WTC11 (cell line): ENCODE results near the gene CACNA1C. TPM values are rescaled to one million over a fixed set of nuclear protein-coding genes. Genes with fewer than 3 reads are reported as not detected.

ENCODE experiments used
- ATAC-seq: fragments of 200-7000 bp; cut with Tn5 transposase; 2 replicates; pipeline ENCODE4 v1.10.0; 2021; ENCODE audit warnings: mild to moderate bottlenecking, moderate library complexity
- CTCF ChIA-PET: fragments of 300-600 bp; sonication (Branson Sonifier 250); formaldehyde crosslinking; loops from one replicate; lab custom pipeline; 2021; ENCODE audit warnings: antibody characterized with exemption; lab: Charles Lee
- POLR2A ChIA-PET: fragments of 350-600 bp; sonication (Branson Sonifier 250); formaldehyde crosslinking; loops from one replicate; lab custom pipeline; 2021; ENCODE audit warnings: antibody characterized with exemption; lab: Charles Lee
- DNase-seq: peaks from one replicate; pipeline ENCODE4 v3.0.0; 2021; ENCODE audit warnings: low spot score
- H3K27ac Mint-ChIP-seq: 2 replicates; pipeline ENCODE4 v1.8.0; 2021; ENCODE audit warnings: mixed read lengths
- H3K27me3 Mint-ChIP-seq: 2 replicates; pipeline ENCODE4 v1.8.0; 2021; ENCODE audit warnings: low read depth, mild to moderate bottlenecking, moderate library complexity, mixed read lengths
- H3K36me3 Mint-ChIP-seq: 2 replicates; pipeline ENCODE4 v1.8.0; 2021; ENCODE audit warnings: mixed read lengths
- H3K4me1 Mint-ChIP-seq: 2 replicates; pipeline ENCODE4 v1.8.0; 2022; ENCODE audit warnings: mixed read lengths
- H3K4me3 Mint-ChIP-seq: 2 replicates; pipeline ENCODE4 v1.8.0; 2021; ENCODE audit warnings: mild to moderate bottlenecking, moderate library complexity, mixed read lengths
- H3K9me3 Mint-ChIP-seq: 2 replicates; pipeline ENCODE4 v1.8.0; 2021; ENCODE audit warnings: mixed read lengths
- ATF1 ChIP-seq: sonication (generic); formaldehyde crosslinking; IDR thresholded peaks from 2 replicates; pipeline ENCODE4 v1.8.1; 2023; ENCODE audit warnings: mild to moderate bottlenecking, moderate library complexity, missing genetic modification reagents
- CDX4 ChIP-seq: fragments of 250-450 bp; sonication (Bioruptor Pico); IDR thresholded peaks from 2 replicates; pipeline ENCODE4 v1.9.0; 2021; ENCODE audit warnings: moderate library complexity, mild to moderate bottlenecking, inconsistent platforms, borderline replicate concordance
- E2F5 ChIP-seq: sonication (generic); formaldehyde crosslinking; IDR thresholded peaks from 2 replicates; pipeline ENCODE4 v1.8.1; 2022; ENCODE audit warnings: mild to moderate bottlenecking, moderate library complexity, missing genetic modification reagents
- ELF4 ChIP-seq: sonication (generic); formaldehyde crosslinking; IDR thresholded peaks from 2 replicates; pipeline ENCODE4 v1.8.1; 2022; ENCODE audit warnings: low read depth, mild to moderate bottlenecking, moderate library complexity, missing genetic modification reagents
- FOXK1 ChIP-seq: sonication (generic); formaldehyde crosslinking; IDR thresholded peaks from 2 replicates; pipeline ENCODE4 v1.8.0; 2022; ENCODE audit warnings: mild to moderate bottlenecking, moderate library complexity, missing genetic modification reagents
- GRHL2 ChIP-seq: fragments of 250-450 bp; sonication (Bioruptor Pico); IDR thresholded peaks from 2 replicates; pipeline ENCODE4 v1.8.0; 2022; ENCODE audit warnings: mild to moderate bottlenecking, moderate library complexity; ENCODE audit not compliant: insufficient replicate concordance, severe bottlenecking
- HMGA2 ChIP-seq: fragments of 250-450 bp; sonication (Bioruptor Pico); IDR thresholded peaks from 2 replicates; pipeline ENCODE4 v1.4.0; 2021; ENCODE audit warnings: mild to moderate bottlenecking, moderate library complexity
- HMGXB4 ChIP-seq: sonication (generic); formaldehyde crosslinking; IDR thresholded peaks from 2 replicates; pipeline ENCODE4 v1.8.1; 2023; ENCODE audit warnings: mild to moderate bottlenecking, moderate library complexity, missing genetic modification reagents
- JAZF1 ChIP-seq: fragments of 250-450 bp; sonication (Bioruptor Pico); IDR thresholded peaks from 2 replicates; pipeline ENCODE4 v1.9.0; 2021; ENCODE audit warnings: moderate library complexity, mild to moderate bottlenecking, inconsistent platforms
- NFATC4 ChIP-seq: fragments of 250-450 bp; sonication (Bioruptor Pico); IDR thresholded peaks from 2 replicates; pipeline ENCODE4 v1.9.0; 2021; ENCODE audit warnings: mild to moderate bottlenecking
- NFYB ChIP-seq: sonication (generic); formaldehyde crosslinking; conservative IDR thresholded peaks from 2 replicates; pipeline ENCODE4 v1.8.0; 2022; ENCODE audit warnings: low read depth, missing genetic modification reagents
- NR1H2 ChIP-seq: sonication (generic); formaldehyde crosslinking; IDR thresholded peaks from 2 replicates; pipeline ENCODE4 v1.9.0; 2021; ENCODE audit warnings: mild to moderate bottlenecking, moderate library complexity, missing genetic modification reagents
- PREB ChIP-seq: sonication (generic); formaldehyde crosslinking; IDR thresholded peaks from 2 replicates; pipeline ENCODE4 v1.8.1; 2022; ENCODE audit warnings: mild to moderate bottlenecking, missing genetic modification reagents, moderate library complexity, borderline replicate concordance
- TEAD1 ChIP-seq: sonication (generic); formaldehyde crosslinking; IDR thresholded peaks from 2 replicates; pipeline ENCODE4 v1.8.0; 2022; ENCODE audit warnings: mild to moderate bottlenecking, missing genetic modification reagents
- USF1 ChIP-seq: sonication (generic); formaldehyde crosslinking; IDR thresholded peaks from 2 replicates; pipeline ENCODE4 v1.8.0; 2022; ENCODE audit warnings: mild to moderate bottlenecking, missing genetic modification reagents
- ZBTB21 ChIP-seq: sonication (generic); formaldehyde crosslinking; IDR thresholded peaks from 2 replicates; pipeline ENCODE4 v1.8.1; 2023; ENCODE audit warnings: mild to moderate bottlenecking, missing genetic modification reagents, borderline replicate concordance
- ZNF396 ChIP-seq: fragments of 250-450 bp; sonication (Bioruptor Pico); IDR thresholded peaks from 2 replicates; pipeline ENCODE4 v1.8.0; 2021; ENCODE audit warnings: mild to moderate bottlenecking, moderate library complexity, borderline replicate concordance
- ZNF423 ChIP-seq: fragments of 250-450 bp; sonication (Bioruptor Pico); IDR thresholded peaks from 2 replicates; pipeline ENCODE4 v2.1.2; 2022; ENCODE audit warnings: mild to moderate bottlenecking, moderate library complexity
- total RNA-seq: library from RNA; stranded (reverse); gene quantifications from 3 replicates; pipeline ENCODE4 v1.2.3, GENCODE V29; 2021

CACNA1C gene
- total RNA-seq, 1 experiment from 2014 or later: 1.7 TPM

- TF ChIP-seq ATF1 (CRISPR knock-in tag): no peak
- no peak for TF ChIP-seq GRHL2
- no peak for TF ChIP-seq HMGXB4 (CRISPR knock-in tag)
- TF ChIP-seq NR1H2 (CRISPR knock-in tag): no peak
- no peak for TF ChIP-seq E2F5 (CRISPR knock-in tag)
- no peak for TF ChIP-seq ZNF396 (CRISPR knock-in tag)
- no peak for TF ChIP-seq ELF4
- no peak for TF ChIP-seq USF1 (CRISPR knock-in tag)
- no peak for TF ChIP-seq NFYB
- TF ChIP-seq NFATC4 (CRISPR knock-in tag): no peak
- no peak for TF ChIP-seq JAZF1 (CRISPR knock-in tag)
- DNase-seq: no peak
Measured at GRCh38 chr12:2187195-2187945, 134.6 kb downstream of the CACNA1C start.

GRCh38 chr12:2190085-2190484, 137.3 kb downstream of the CACNA1C start:
- DNase-seq: peak; percentile 49
- H3K27ac Mint-ChIP-seq: peak overlapping the region; percentile 88

More at GRCh38 chr12:2187195-2187945, 134.6 kb downstream of the CACNA1C start:
- Mint-ChIP-seq H3K27ac (0 out of 2 replicates have a peak overlapping the region, but pooled peaks have one; percentile 55), H3K4me1 (peaks cover 63% of the 10 kb centered on the region), H3K9me3 (no peaks in the 10 kb centered on the region), H3K36me3 (no peaks in the 10 kb centered on the region), H3K4me3 (no peak overlapping the region), H3K27me3 (no peaks in the 10 kb centered on the region; the same call in 1 of the 2 replicates)
- ChIA-PET POLR2A (no interaction called here), CTCF (interaction anchor here (1.4 kb wide), 1 partner anchor 130 kb away, joined by 6 read pairs; no protein-coding TSS in a partner anchor)
- no peak for ATAC-seq

GRCh38 chr12:2190896-2191533, 138.2 kb downstream of the CACNA1C start:
- H3K4me1 Mint-ChIP-seq: peaks cover 71% of the 10 kb centered on the region
- ChIA-PET POLR2A (no interaction called here), CTCF (no interaction called here)
- DNase-seq (no peak), ATAC-seq (peak; percentile 14)
- peak overlapping the region; percentile 85 for H3K27ac Mint-ChIP-seq
- no peak overlapping the region for H3K4me3 Mint-ChIP-seq
- TF ChIP-seq ZBTB21: no peak
- no peak for TF ChIP-seq CDX4 (CRISPR knock-in tag)
- no peak for TF ChIP-seq HMGA2 (CRISPR knock-in tag)
- TF ChIP-seq, all 79 proteins: peak for 0
- H3K27me3 Mint-ChIP-seq: no peaks in the 10 kb centered on the region; the same call in 1 of the 2 replicates
- H3K36me3 Mint-ChIP-seq: no peaks in the 10 kb centered on the region
- no peaks in the 10 kb centered on the region for H3K9me3 Mint-ChIP-seq

More at GRCh38 chr12:2190085-2190484, 137.3 kb downstream of the CACNA1C start:
- POLR2A ChIA-PET: no interaction called here
- Mint-ChIP-seq H3K4me3 (no peak overlapping the region), H3K27me3 (no peaks in the 10 kb centered on the region; the same call in 1 of the 2 replicates), H3K4me1 (peaks cover 64% of the 10 kb centered on the region)
- TF ChIP-seq ZNF423 (CRISPR knock-in tag): 0 out of 2 replicates have a peak, but pooled peaks have one; percentile 5
- no peak for TF ChIP-seq PREB (CRISPR knock-in tag)
- peak; percentile 40; the same call in 1 of the 2 replicates for TF ChIP-seq TEAD1 (CRISPR knock-in tag)
- TF ChIP-seq FOXK1 (CRISPR knock-in tag): 0 out of 2 replicates have a peak, but pooled peaks have one; percentile 27
- TF ChIP-seq, all 79 proteins: peak for 3
- CTCF ChIA-PET: interaction anchor here (1.6 kb wide), 1 partner anchor 133 kb away, joined by 4 read pairs; no protein-coding TSS in a partner anchor
- ATAC-seq: peak; percentile 66
- Mint-ChIP-seq H3K36me3 (no peaks in the 10 kb centered on the region), H3K9me3 (no peaks in the 10 kb centered on the region)
